ENCODE data around the gene ZNF280D.

Gene ZNF280D

GRCh38 chr15:56677271-56677670 lies 56.0 kb downstream of the ZNF280D start:
- no peak overlapping the region for H2AFZ ChIP-seq (ENCODE audit: low read depth, low read length)
- H3K27me3 ChIP-seq (ENCODE audit: low read depth, low read length), result no peaks in the 10 kb centered on the region
- no peaks in the 10 kb centered on the region for H3K4me1 ChIP-seq (ENCODE audit: low read length)
- H3K4me3 ChIP-seq (ENCODE audit: low read length), result no peak overlapping the region
- H3K9ac ChIP-seq (ENCODE audit: low read length), result no peak overlapping the region
- TF ChIP-seq EZH2phosphoT487 (IDR thresholded peaks at IDR 0.05; ENCODE audit: low read depth) (no peak), CTCF (IDR thresholded peaks at IDR 0.05; ENCODE audit: low read depth, low read length) (no peak)
- H3K79me2 ChIP-seq (ENCODE audit: low read length), result no peaks in the 10 kb centered on the region
- no peaks in the 10 kb centered on the region for H4K20me1 ChIP-seq (ENCODE audit: insufficient read depth, low read length)
- H3K4me2 ChIP-seq (ENCODE audit: low read length), result no peak overlapping the region
- no peaks in the 10 kb centered on the region for H3K9me3 ChIP-seq (ENCODE audit: insufficient read depth, low read length)
- H3K36me3 ChIP-seq (replicated peaks; ENCODE audit: low read depth, low read length), result peaks cover 7% of the 10 kb centered on the region
- no peak overlapping the region for H3K27ac ChIP-seq (ENCODE audit: low read length)

- no peak overlapping the region for H3K4me3 ChIP-seq (ENCODE audit: low read length)
- no peaks in the 10 kb centered on the region for H3K4me1 ChIP-seq (ENCODE audit: low read length)
- no peaks in the 10 kb centered on the region for H4K20me1 ChIP-seq (ENCODE audit: insufficient read depth, low read length)
- H2AFZ ChIP-seq (ENCODE audit: low read depth, low read length), result no peak overlapping the region
- H3K9me3 ChIP-seq (ENCODE audit: insufficient read depth, low read length), result no peaks in the 10 kb centered on the region
- no peak overlapping the region for H3K9ac ChIP-seq (ENCODE audit: low read length)
- H3K27me3 ChIP-seq (ENCODE audit: low read depth, low read length), result no peaks in the 10 kb centered on the region
- TF ChIP-seq EZH2phosphoT487 (IDR thresholded peaks at IDR 0.05; ENCODE audit: low read depth) (no peak), CTCF (IDR thresholded peaks at IDR 0.05; ENCODE audit: low read depth, low read length) (no peak)
- H3K27ac ChIP-seq (ENCODE audit: low read length), result no peak overlapping the region
- peaks cover 7% of the 10 kb centered on the region for H3K36me3 ChIP-seq (replicated peaks; ENCODE audit: low read depth, low read length)
- no peak overlapping the region for H3K4me2 ChIP-seq (ENCODE audit: low read length)
- H3K79me2 ChIP-seq (ENCODE audit: low read length), result no peaks in the 10 kb centered on the region
These were observed 57.4 kb downstream of the ZNF280D start for GRCh38 chr15:56675930-56676329.

GRCh38 chr15:56674857-56675256 lies 58.5 kb downstream of the ZNF280D start:
- no peak for TF ChIP-seq EZH2phosphoT487 (IDR thresholded peaks at IDR 0.05; ENCODE audit: low read depth)
- TF ChIP-seq CTCF (IDR thresholded peaks at IDR 0.05; ENCODE audit: low read depth, low read length), result no peak
- Histone ChIP-seq H3K27me3 (ENCODE audit: low read depth, low read length) (no peaks in the 10 kb centered on the region), H3K4me1 (ENCODE audit: low read length) (no peaks in the 10 kb centered on the region), H3K4me3 (ENCODE audit: low read length) (no peak overlapping the region), H3K9me3 (ENCODE audit: insufficient read depth, low read length) (no peaks in the 10 kb centered on the region), H3K36me3 (replicated peaks; ENCODE audit: low read depth, low read length) (peaks cover 7% of the 10 kb centered on the region), H3K79me2 (ENCODE audit: low read length) (no peaks in the 10 kb centered on the region), H2AFZ (ENCODE audit: low read depth, low read length) (no peak overlapping the region), H3K27ac (ENCODE audit: low read length) (no peak overlapping the region), H3K4me2 (ENCODE audit: low read length) (no peak overlapping the region), H3K9ac (ENCODE audit: low read length) (no peak overlapping the region), H4K20me1 (ENCODE audit: insufficient read depth, low read length) (no peaks in the 10 kb centered on the region)

GRCh38 chr15:56672721-56673120 lies 60.6 kb downstream of the ZNF280D start:
- peaks cover 7% of the 10 kb centered on the region for H3K36me3 ChIP-seq (replicated peaks; ENCODE audit: low read depth, low read length)
- H3K4me2 ChIP-seq (ENCODE audit: low read length), result no peak overlapping the region
- no peaks in the 10 kb centered on the region for H3K4me1 ChIP-seq (ENCODE audit: low read length)
- H3K9me3 ChIP-seq (ENCODE audit: insufficient read depth, low read length), result no peaks in the 10 kb centered on the region
- H3K4me3 ChIP-seq (ENCODE audit: low read length), result no peak overlapping the region
- H3K9ac ChIP-seq (ENCODE audit: low read length), result no peak overlapping the region
- no peaks in the 10 kb centered on the region for H3K27me3 ChIP-seq (ENCODE audit: low read depth, low read length)
- no peak overlapping the region for H2AFZ ChIP-seq (ENCODE audit: low read depth, low read length)
- no peak for TF ChIP-seq EZH2phosphoT487 (IDR thresholded peaks at IDR 0.05; ENCODE audit: low read depth)
- no peak for TF ChIP-seq CTCF (IDR thresholded peaks at IDR 0.05; ENCODE audit: low read depth, low read length)
- no peak overlapping the region for H3K27ac ChIP-seq (ENCODE audit: low read length)
- no peaks in the 10 kb centered on the region for H3K79me2 ChIP-seq (ENCODE audit: low read length)
- H4K20me1 ChIP-seq (ENCODE audit: insufficient read depth, low read length), result no peaks in the 10 kb centered on the region

Measured in OCI-LY3 (cell line).